PC-3 (cell line): ENCODE data around the gene MCF2L2. TPM values are rescaled to one million over a fixed set of nuclear protein-coding genes. Genes with fewer than 3 reads are reported as not detected.

ENCODE experiments used
- ATAC-seq: fragments of 200-7000 bp; cut with Tn5 transposase; 2 replicates; pipeline ENCODE4 v1.9.1; 2020; ENCODE audit warnings: mild to moderate bottlenecking, moderate library complexity
- BruUV-seq: library from RNA; stranded (reverse); fragments of 400-500 nt; replicated peaks from 2 replicates; lab custom pipeline; 2021; lab: Mats Ljungman, UMichigan
- CTCF ChIA-PET: fragments of 300-600 bp; sonication (Branson Sonifier 250); formaldehyde crosslinking; loops from one replicate; lab custom pipeline; 2022; ENCODE audit warnings: antibody characterized with exemption; lab: Charles Lee
- POLR2A ChIA-PET: fragments of 300-600 bp; sonication (Branson Sonifier 250); formaldehyde crosslinking; loops from one replicate; lab custom pipeline; 2022; ENCODE audit warnings: antibody characterized with exemption; ENCODE audit not compliant: unreplicated experiment; lab: Charles Lee
- DNase-seq: peaks from one replicate; pipeline ENCODE4 v3.0.0-alpha.2; 2015
- H2AFZ ChIP-seq: fragments of 300-600 bp; sonication (generic); 2 replicates; pipeline ENCODE4 v1.6.0; 2016; ENCODE audit warnings: antibody characterized with exemption, low read length
- H3F3A ChIP-seq: fragments of 300-600 bp; sonication (generic); one replicate; pipeline ENCODE4 v1.6.0; 2017; ENCODE audit warnings: antibody characterized with exemption, low read length, control low read depth, mild to moderate bottlenecking; ENCODE audit not compliant: unreplicated experiment
- H3K27ac ChIP-seq: fragments of 300-600 bp; sonication (generic); 2 replicates; pipeline ENCODE4 v1.5.1; 2016; ENCODE audit warnings: mild to moderate bottlenecking, low read length
- H3K27me3 ChIP-seq: fragments of 300-600 bp; sonication (generic); 2 replicates; pipeline ENCODE4 v1.6.1; 2016; ENCODE audit warnings: low read length, mixed read lengths
- H3K36me3 ChIP-seq: fragments of 300-600 bp; sonication (generic); 2 replicates; pipeline ENCODE4 v1.6.1; 2016; ENCODE audit warnings: low read depth, mixed run types, low read length, mixed read lengths
- H3K4me1 ChIP-seq: fragments of 300-600 bp; sonication (generic); 2 replicates; pipeline ENCODE4 v1.5.1; 2016; ENCODE audit warnings: low read length; ENCODE audit not compliant: insufficient read depth
- H3K4me2 ChIP-seq: fragments of 300-600 bp; sonication (generic); 2 replicates; pipeline ENCODE4 v1.6.0; 2016; ENCODE audit warnings: low read length
- H3K4me3 ChIP-seq: fragments of 300-600 bp; sonication (generic); 2 replicates; pipeline ENCODE4 v1.5.1; 2016; ENCODE audit warnings: mild to moderate bottlenecking, low read length, mixed read lengths
- H3K79me2 ChIP-seq: fragments of 300-600 bp; sonication (generic); 2 replicates; pipeline ENCODE4 v1.6.1; 2017; ENCODE audit warnings: low read length, mixed read lengths
- H3K9ac ChIP-seq: fragments of 300-600 bp; sonication (generic); 2 replicates; pipeline ENCODE4 v1.6.0; 2016; ENCODE audit warnings: mild to moderate bottlenecking, low read length
- H3K9me2 ChIP-seq: fragments of 300-600 bp; sonication (generic); replicated peaks from 2 replicates; pipeline ENCODE4 v1.6.1; 2016; ENCODE audit warnings: mixed run types, low read length, mixed read lengths
- H3K9me3 ChIP-seq: fragments of 300-600 bp; sonication (generic); 2 replicates; pipeline ENCODE4 v1.6.1; 2016; ENCODE audit warnings: low read length, mixed read lengths
- H4K20me1 ChIP-seq: fragments of 300-600 bp; sonication (generic); 2 replicates; pipeline ENCODE4 v1.6.1; 2016; ENCODE audit warnings: low read length, mixed read lengths
- CTCF ChIP-seq: fragments of 300-600 bp; sonication (generic); conservative IDR thresholded peaks from 2 replicates; pipeline ENCODE4 v1.5.1; 2017; ENCODE audit warnings: antibody characterized with exemption, low read depth, mild to moderate bottlenecking, low read length
- EZH2 ChIP-seq: fragments of 300-600 bp; sonication (generic); IDR thresholded peaks from one replicate; pipeline ENCODE4 v1.6.1; 2017; ENCODE audit warnings: antibody characterized with exemption, mild to moderate bottlenecking, low read length; ENCODE audit not compliant: unreplicated experiment
- EZH2phosphoT487 ChIP-seq: fragments of 300-600 bp; sonication (generic); IDR thresholded peaks from 2 replicates; pipeline ENCODE4 v1.6.1; 2018; ENCODE audit warnings: mild to moderate bottlenecking, antibody characterized with exemption, low read length, borderline replicate concordance
- intact Hi-C: fragments of 100-400 bp; cut with micrococcal nuclease; formaldehyde crosslinking; loops from 2 replicates; pipeline ENCODE4 v1.9.0; 2023
- total RNA-seq: library from RNA; depleted of rRNA; stranded (reverse); fragments of >200 nt; gene quantifications from 2 replicates; pipeline ENCODE4 v1.2.3, GENCODE V29; 2014

MCF2L2 gene
- total RNA-seq, 1 experiment from 2014 or later: 3.6 TPM

DNA sequence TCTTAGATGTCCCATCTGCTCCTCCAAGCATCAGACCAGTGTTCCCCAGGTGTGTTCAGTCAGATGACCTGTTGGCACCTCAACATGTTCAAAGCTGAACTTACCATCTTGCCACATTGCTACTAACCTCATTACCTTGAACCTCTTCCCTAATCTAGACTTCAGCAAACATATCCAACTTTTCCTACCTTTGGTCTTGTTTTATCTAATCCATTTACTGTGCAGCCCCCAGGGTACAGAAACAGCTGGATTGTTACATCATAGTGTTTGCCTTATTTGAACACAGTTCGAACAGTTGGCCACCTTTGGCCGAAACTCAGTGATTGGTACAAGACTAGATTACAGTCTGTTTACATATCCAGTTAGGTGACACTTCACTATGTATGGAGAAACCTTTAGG lies 36.1 kb upstream of the MCF2L2 start:
- H3K9me2 ChIP-seq: no peaks in the 10 kb centered on the region
- H3K4me2 ChIP-seq: no peak overlapping the region
- no peak overlapping the region for H3K4me3 ChIP-seq
- peaks cover 3% of the 10 kb centered on the region; the same call in 1 of the 2 replicates for H3K4me1 ChIP-seq
- H3K36me3 ChIP-seq: no peaks in the 10 kb centered on the region
- no peaks in the 10 kb centered on the region for H3F3A ChIP-seq
- DNase-seq: no peak
- H2AFZ ChIP-seq: no peak overlapping the region
- no TSS peak for BruUV-seq
- ATAC-seq: no peak
- intact Hi-C loops: loop anchor here (10.0 kb wide), 1 partner anchor 170 kb away; the partner anchor contains the start of gene KLHL24
- ChIA-PET POLR2A (interaction anchor here (0.5 kb wide), 1 partner anchor 569 kb away, joined by 3 read pairs; no protein-coding TSS in a partner anchor), CTCF (interaction anchor here (0.6 to 0.7 kb wide), 2 partner anchors 115 to 342 kb away, joined by 3 to 4 read pairs; no protein-coding TSS in a partner anchor)
- no peak overlapping the region for H3K27ac ChIP-seq
- no peak overlapping the region for H3K9ac ChIP-seq
- H3K9me3 ChIP-seq: no peaks in the 10 kb centered on the region
- TF ChIP-seq EZH2phosphoT487 (no peak), CTCF (no peak), EZH2 (no peak)
- no peaks in the 10 kb centered on the region for H4K20me1 ChIP-seq
- H3K79me2 ChIP-seq: no peaks in the 10 kb centered on the region
- no peaks in the 10 kb centered on the region for H3K27me3 ChIP-seq

- POLR2A ChIA-PET: no interaction called here
- Histone ChIP-seq H3K9ac (no peak overlapping the region), H3K4me3 (no peak overlapping the region), H3K9me2 (no peaks in the 10 kb centered on the region), H3K27me3 (no peaks in the 10 kb centered on the region), H3K4me1 (peaks cover 4% of the 10 kb centered on the region), H3F3A (no peaks in the 10 kb centered on the region), H3K36me3 (no peaks in the 10 kb centered on the region), H2AFZ (no peak overlapping the region), H3K79me2 (no peaks in the 10 kb centered on the region), H3K9me3 (no peaks in the 10 kb centered on the region), H3K27ac (no peak overlapping the region), H3K4me2 (no peak overlapping the region), H4K20me1 (no peaks in the 10 kb centered on the region)
- no peak for ATAC-seq
- BruUV-seq: no TSS peak
- intact Hi-C loops: loop anchor here (10.0 kb wide), 1 partner anchor 174 kb away; the partner anchor contains the start of gene KLHL24
- CTCF ChIA-PET: interaction anchor here (0.6 kb wide), 1 partner anchor 204 kb away, joined by 4 read pairs; no protein-coding TSS in a partner anchor
- DNase-seq: no peak
- TF ChIP-seq CTCF (no peak), EZH2 (no peak), EZH2phosphoT487 (no peak)
Measured at GRCh38 chr3:183460081-183461055, 31.9 kb upstream of the MCF2L2 start.
